ENCODE results near the gene TAAR8. TPM values are rescaled to one million over a fixed set of nuclear protein-coding genes. Genes with fewer than 3 reads are reported as not detected.

The TAAR8 gene
- polyA plus RNA-seq, 1 donor (not counting 4 experiments of a cell fraction or from before 2014, with no cell fraction given) = not detected

DNA sequence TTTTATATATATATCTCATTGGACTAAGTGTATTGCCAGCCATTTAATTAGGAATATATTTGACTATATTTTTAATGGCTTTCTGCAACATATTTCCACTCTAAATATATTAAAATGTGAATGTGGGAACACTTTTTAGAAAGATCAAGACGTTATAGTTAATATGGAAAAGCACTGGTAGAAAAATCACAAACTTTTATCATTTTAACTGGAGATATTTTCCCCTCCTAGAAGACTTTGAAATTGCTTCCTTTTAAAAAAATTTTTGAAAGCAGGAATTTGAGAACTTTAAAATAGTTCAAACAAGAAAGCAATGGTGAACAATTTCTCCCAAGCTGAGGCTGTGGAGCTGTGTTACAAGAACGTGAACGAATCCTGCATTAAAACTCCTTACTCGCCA lies 14.5 kb upstream of the TAAR8 start, which contains the start of gene TAAR9:
TAAR9 (plus strand) TSS at position 301 of the 400 bp plus-strand sequence; CDS start at position 314, 13 bp downstream.
- H4K20me1 ChIP-seq (ENCODE audit: control insufficient read depth, extremely low read depth, insufficient read depth, low read length) = no peaks in the 10 kb centered on the region
- peaks cover 4% of the 10 kb centered on the region for H3K27me3 ChIP-seq (ENCODE audit: control insufficient read depth, extremely low read depth, insufficient read depth, low read length)
- H3K9me1 ChIP-seq (ENCODE audit: control insufficient read depth, extremely low read depth, insufficient read depth, low read length) = no peaks in the 10 kb centered on the region
- no peaks in the 10 kb centered on the region for H3K79me2 ChIP-seq (ENCODE audit: control insufficient read depth, insufficient read depth, low read length)
- no peak within 1 kb of the TSS for H2AFZ ChIP-seq (ENCODE audit: control insufficient read depth, low read length)
- no peaks in the 10 kb centered on the region for H3K36me3 ChIP-seq (ENCODE audit: control insufficient read depth in 2 of 2, extremely low read depth in 1 of 2, insufficient read depth in 2 of 2, low read length in 2 of 2)
- dilution Hi-C loops (cut with MboI; ENCODE audit: extremely low pct_ligation_motif_present, low sequenced_read_pairs) = no loop called here
- H3K9ac ChIP-seq (ENCODE audit: control insufficient read depth, extremely low read depth, insufficient read depth, low read length) = no peak within 1 kb of the TSS
- DNase-seq (ENCODE audit: low read depth, low spot score) (no peak), FAIRE-seq (no peak)
- no peaks in the 10 kb centered on the region for H3K9me3 ChIP-seq (ENCODE audit: control insufficient read depth, low read depth, low read length)
- no peaks in the 10 kb centered on the region for H3K4me1 ChIP-seq (ENCODE audit: control insufficient read depth, extremely low read depth, insufficient read depth, low read length)
- no peak within 1 kb of the TSS for H3K4me3 ChIP-seq (ENCODE audit: control insufficient read depth in 2 of 3, extremely low read depth in 1 of 3, insufficient read depth in 2 of 3, low read depth in 1 of 3, low read length in 3 of 3)
- TF ChIP-seq EZH2 (IDR thresholded peaks at IDR 0.05; ENCODE audit: low read length) = no peak
- TF ChIP-seq, protein P1, sequence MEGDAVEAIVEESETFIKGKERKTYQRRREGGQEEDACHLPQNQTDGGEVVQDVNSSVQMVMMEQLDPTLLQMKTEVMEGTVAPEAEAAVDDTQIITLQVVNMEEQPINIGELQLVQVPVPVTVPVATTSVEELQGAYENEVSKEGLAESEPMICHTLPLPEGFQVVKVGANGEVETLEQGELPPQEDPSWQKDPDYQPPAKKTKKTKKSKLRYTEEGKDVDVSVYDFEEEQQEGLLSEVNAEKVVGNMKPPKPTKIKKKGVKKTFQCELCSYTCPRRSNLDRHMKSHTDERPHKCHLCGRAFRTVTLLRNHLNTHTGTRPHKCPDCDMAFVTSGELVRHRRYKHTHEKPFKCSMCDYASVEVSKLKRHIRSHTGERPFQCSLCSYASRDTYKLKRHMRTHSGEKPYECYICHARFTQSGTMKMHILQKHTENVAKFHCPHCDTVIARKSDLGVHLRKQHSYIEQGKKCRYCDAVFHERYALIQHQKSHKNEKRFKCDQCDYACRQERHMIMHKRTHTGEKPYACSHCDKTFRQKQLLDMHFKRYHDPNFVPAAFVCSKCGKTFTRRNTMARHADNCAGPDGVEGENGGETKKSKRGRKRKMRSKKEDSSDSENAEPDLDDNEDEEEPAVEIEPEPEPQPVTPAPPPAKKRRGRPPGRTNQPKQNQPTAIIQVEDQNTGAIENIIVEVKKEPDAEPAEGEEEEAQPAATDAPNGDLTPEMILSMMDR (optimal IDR thresholded peaks at IDR 0.05 in 1 of 3, IDR thresholded peaks at IDR 0.05 in 1 of 3, conservative IDR thresholded peaks at IDR 0.05 in 1 of 3; ENCODE audit: extremely low read depth in 1 of 3, insufficient read depth in 2 of 3, low read length in 3 of 3) = no peak
- no peak within 1 kb of the TSS for H3K4me2 ChIP-seq (ENCODE audit: control insufficient read depth, extremely low read depth, insufficient read depth, low read depth, low read length)
- H3K27ac ChIP-seq (ENCODE audit: control insufficient read depth, insufficient read depth, low read length) = no peak within 1 kb of the TSS

DNA sequence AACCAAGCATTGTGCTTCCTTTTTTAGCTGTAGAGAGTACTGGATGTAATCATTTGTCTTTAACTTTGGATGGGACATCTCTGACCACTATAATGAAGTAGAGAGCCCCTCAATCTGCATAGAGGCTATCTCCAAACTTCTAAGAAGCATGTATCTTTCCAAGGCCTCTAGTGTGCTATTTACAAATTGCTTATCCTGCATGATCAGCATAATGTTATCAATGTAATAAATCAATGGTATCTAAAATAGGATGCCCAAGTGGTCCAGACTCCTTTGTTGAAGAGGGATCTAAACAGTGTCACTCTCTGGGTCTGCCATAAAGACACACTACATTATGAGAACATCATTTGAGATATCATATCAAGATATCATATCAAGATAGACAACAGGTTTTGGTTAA lies 7.6 kb upstream of the TAAR8 start:
- TF ChIP-seq EZH2 (IDR thresholded peaks at IDR 0.05; ENCODE audit: low read length) = no peak
- TF ChIP-seq, protein P1 (optimal IDR thresholded peaks at IDR 0.05 in 1 of 3, IDR thresholded peaks at IDR 0.05 in 1 of 3, conservative IDR thresholded peaks at IDR 0.05 in 1 of 3; ENCODE audit: extremely low read depth in 1 of 3, insufficient read depth in 2 of 3, low read length in 3 of 3) = no peak
- Histone ChIP-seq H4K20me1 (ENCODE audit: control insufficient read depth, extremely low read depth, insufficient read depth, low read length) (no peaks in the 10 kb centered on the region), H3K9me1 (ENCODE audit: control insufficient read depth, extremely low read depth, insufficient read depth, low read length) (no peaks in the 10 kb centered on the region), H3K36me3 (ENCODE audit: control insufficient read depth in 2 of 2, extremely low read depth in 1 of 2, insufficient read depth in 2 of 2, low read length in 2 of 2) (no peaks in the 10 kb centered on the region), H3K4me1 (ENCODE audit: control insufficient read depth, extremely low read depth, insufficient read depth, low read length) (no peaks in the 10 kb centered on the region), H3K27ac (ENCODE audit: control insufficient read depth, insufficient read depth, low read length) (no peak overlapping the region), H3K27me3 (ENCODE audit: control insufficient read depth, extremely low read depth, insufficient read depth, low read length) (peaks cover 2% of the 10 kb centered on the region), H3K4me3 (ENCODE audit: control insufficient read depth in 2 of 3, extremely low read depth in 1 of 3, insufficient read depth in 2 of 3, low read depth in 1 of 3, low read length in 3 of 3) (no peak overlapping the region), H3K9me3 (ENCODE audit: control insufficient read depth, low read depth, low read length) (no peaks in the 10 kb centered on the region), H3K79me2 (ENCODE audit: control insufficient read depth, insufficient read depth, low read length) (no peaks in the 10 kb centered on the region), H2AFZ (ENCODE audit: control insufficient read depth, low read length) (no peak overlapping the region), H3K9ac (ENCODE audit: control insufficient read depth, extremely low read depth, insufficient read depth, low read length) (no peak overlapping the region), H3K4me2 (ENCODE audit: control insufficient read depth, extremely low read depth, insufficient read depth, low read depth, low read length) (no peak overlapping the region)
- DNase-seq (ENCODE audit: low read depth, low spot score) (no peak), FAIRE-seq (no peak)
- dilution Hi-C loops (cut with MboI; ENCODE audit: extremely low pct_ligation_motif_present, low sequenced_read_pairs) = no loop called here

Data from keratinocyte (primary cell).